ENCODE measurements around the gene DNASE1.
A peak's percentile ranks its signal among the peaks of the same experiment; 100 is the strongest.
"Not testable (repeated sequence)": the region's sequence is repeated elsewhere in the genome, so short reads cannot be mapped to it uniquely, and the experiment has no call there.

The DNASE1 gene

DNA sequence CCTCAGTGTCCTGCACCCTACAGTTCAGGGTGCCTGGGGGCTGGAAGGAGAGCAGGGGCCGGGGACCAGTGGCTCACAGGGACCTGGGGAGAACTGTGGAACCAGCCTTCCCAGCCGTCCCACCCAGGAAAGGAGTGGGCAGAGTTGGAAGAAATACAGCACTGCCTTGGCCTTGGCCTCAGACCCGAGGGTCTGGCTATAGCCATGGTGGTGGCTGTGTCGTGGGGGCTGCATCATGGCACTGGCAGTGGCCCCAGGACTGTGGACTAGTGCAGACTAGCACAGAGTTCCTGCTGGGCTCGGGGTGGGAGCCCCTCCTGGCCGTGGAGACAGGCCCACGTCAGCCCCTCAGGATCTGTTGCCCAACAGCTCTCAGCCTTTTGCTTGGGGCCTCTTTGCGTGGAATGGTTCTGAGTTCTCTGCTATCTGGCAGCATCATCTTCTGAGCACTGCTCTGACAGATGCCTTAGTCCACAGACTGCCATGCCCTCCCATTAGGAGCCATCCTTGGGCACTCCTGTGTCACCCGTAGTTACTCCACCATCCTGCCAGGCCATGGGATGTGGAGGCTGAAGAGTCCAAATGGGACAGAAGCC is 12.6 kb upstream of the DNASE1 start:
- no peak for DNase-seq

DNA sequence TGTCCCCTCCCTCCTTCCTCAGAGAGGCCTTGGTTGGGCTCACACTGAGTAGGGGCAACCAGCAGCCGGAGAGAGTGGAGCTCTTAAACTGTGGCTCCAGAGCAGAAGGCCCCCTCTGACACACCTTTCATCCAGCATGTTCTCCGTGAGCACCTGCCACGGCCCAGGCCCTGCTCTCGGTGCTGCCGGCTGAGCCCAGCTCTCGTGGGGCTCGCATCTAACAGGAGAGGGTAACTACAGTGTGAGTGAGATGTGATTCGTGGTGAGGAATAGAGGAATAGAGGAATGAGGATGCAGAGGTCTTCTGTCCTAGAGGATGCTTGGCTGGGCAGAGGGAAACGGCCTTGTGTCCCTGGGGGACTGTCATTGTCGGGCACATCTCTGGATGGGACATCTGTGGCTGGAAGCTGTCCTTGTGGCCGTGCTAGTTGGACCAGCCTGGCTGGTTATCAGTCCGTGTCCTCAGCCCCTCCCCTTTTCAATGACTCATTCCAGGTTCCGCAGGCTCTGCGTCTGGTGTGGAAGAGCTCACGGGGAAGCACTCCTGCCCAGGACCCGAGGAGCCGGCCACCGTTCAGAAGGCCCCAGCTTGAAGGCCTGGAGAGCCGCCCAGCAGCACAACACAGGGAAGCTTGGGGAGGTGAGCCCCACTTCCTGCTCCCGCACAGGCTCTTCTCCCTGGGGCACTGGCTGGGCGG is 11.9 kb upstream of the DNASE1 start:
- DNase-seq: peak; percentile 45

DNA sequence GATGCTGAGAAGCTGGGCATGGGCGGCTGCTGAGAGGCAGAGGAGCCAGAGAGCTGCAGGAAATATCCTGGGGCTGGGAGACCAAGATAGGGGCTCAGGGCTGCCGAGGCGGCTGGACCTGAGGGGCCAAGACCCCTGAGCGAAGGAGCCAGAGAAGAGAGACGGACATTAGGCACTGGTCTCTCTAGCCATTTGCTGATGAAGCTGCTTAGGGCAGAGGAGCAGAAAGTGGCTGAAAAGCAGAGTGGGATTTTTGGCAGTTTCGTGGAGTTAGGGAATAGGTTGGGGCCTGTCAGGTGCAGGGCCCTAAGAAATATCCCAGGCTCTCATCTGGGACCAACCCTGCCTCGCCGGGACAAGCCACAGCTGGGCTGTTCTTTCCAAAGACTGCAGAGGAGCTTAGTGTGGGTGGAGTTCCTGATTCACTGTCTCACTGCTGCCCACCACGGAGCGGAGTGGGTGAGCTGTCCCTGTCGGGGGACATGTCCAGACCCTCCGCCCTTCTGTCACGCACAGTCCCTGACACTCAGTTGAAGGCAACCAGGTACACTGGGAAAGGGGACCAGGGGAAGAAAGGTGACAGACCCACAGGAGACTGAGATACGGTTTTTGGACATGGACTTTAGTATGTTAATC is 11.3 kb upstream of the DNASE1 start:
- DNase-seq: no peak

DNA sequence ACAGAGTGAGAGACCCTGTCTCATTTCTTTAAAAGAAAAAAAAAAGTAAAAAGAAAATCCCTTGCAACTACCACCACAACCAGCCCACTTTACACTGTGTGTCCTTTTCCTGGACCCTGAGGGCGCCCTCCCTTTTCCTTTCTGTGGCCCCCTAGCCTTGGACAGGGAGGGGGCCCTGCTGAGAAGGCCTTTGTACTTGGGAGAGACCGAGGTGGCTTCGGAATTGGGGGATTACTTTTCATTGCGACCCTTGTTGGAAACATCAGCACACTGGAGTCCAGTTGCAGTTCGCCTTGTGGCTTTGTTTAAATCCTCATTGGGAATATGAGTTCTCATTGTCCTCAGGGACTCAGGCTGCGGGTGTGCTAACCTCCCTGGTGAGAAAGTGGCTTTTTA is 9.4 kb upstream of the DNASE1 start:
- no peak for DNase-seq

DNA sequence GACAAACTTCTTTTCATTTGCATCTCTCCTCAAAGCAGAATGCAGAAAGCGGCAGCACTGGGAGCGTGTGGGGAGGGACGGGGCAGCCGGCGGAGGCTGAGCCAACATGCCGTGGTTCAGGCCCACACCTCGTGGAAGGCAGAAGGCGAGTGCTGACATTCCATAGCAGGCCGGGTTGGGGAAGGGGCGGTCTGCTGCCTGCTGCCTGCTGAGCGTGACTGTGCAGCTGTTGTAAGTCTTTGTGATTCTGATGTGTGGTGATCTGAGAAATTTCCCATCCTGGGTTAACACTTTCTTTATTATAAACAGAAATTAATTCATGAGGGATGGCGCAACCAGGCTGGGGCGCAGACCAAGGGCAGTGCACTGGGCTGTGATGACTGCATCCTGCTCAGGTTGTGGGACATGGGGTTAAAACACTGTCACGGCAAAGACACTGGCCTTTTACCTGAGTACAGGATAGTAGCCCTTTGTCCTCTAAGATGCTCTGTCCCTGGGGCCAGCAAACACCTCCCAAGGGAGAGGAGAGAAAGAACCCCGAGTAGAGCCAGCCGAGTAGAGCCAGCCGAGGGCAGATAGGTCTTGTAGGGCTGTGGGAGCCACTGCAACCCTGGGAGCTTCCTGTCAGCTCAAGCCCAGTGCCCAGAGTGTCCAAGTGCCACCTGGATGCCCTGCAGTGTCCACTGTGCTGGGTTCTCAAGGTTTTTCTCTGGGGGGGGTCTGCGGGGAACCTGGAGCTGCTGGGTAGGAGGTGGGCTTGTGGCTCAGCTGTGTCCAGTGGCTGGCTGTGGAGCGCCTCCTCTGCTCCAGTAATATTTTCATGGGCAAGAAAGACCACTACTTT is 8.8 kb upstream of the DNASE1 start:
- DNase-seq: peak; percentile 74

DNA sequence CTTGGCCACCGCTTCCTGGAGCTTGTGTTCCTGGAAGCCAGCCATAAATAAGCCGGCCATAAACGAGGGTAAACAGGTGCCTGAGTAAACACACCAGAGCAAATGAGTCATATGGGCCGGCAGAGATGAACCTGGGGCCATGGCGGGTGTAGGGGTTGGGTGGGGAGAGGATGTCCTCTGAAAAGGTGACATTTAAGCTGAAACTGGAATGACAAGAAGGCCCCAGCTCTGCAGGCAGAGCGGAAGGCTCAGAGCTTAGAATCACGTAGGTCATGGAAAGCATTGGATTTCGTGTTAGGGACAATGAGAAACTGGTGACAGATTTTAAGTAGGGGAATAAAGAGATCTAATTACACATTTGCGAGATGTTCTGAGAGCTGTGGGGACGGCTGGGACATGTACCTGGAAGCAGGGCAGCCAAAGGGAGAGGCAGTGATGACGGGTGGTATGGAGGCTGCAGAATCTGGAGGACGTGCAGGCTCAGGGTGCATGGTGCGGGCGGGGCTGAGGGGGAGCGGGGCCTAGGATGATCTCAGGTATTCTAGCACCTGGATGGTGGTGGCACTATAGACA is 8.1 kb upstream of the DNASE1 start:
- no peak for DNase-seq

DNA sequence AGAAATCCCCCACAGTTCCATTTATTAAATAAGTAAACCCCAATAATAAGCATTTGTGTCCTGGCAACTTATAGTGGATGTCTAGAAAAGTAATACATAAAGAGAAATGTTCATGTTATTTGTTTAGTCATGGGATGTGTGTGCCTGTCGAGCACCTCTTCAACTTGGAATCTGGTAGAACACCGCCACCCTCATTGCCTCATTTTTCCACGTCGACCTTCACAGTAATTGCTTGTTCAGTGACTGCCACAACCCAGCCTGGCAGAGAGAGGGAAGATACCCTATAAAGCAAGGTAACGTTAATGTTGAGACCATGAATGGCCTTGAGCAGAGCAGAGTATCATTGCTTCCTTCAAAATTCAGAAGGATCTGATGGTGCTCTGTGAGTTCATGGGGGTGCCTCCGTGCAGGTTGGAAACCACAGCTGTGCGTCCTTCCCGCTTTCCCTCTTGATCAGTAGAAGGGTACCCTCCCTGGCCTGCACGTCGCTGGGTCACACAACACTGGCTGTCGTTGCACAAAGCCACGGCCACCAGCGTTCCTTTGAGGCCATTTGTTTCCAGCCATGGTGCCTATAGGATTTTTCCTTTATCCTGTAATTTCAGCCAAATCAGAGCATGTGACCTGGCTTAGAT is 3.7 kb upstream of the DNASE1 start:
- no peak for DNase-seq

DNA sequence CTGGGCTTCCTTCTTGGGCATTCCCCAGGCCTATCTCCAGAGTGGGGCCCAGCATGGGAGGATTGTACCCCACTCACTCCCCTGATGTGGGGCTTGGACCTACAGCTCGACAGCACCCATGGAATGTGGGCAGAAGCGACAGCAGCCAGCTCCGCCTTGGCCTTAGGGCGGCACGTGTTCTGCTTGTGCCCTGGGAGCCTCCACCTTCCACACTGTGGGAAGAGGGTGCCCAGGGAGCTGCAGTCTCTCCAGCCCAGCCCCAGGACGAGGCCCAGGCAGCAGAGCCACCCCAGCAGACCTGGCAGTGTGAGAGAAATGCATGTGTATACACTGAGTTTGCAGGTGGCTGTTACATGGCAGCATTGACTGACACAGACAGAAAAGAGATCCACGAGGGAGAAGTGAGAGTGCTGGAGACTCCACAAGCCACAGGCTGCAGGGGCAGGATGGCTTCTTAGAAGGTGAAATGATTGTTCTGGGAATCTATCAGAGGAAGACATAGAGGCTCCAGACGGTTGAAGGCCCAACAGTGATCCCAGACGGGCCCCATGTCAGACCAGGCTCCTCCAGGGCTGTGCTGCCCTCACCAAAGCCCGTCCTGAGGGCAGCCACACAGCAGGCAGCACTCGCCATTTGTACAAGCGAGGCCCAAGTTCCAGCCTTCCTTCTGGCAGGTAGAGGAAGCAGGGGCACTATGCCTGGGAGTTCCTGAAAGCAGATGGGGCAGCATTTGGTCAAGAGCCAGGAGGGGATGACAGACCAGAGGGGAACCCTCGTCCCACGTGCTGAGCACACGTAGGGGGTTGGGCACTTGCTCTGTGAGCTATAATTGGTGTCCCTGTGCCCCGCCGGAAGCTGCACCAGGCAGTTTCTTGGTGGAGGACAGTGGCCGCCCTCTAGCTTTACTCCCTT is 2.8 kb upstream of the DNASE1 start:
- no peak for DNase-seq

DNA sequence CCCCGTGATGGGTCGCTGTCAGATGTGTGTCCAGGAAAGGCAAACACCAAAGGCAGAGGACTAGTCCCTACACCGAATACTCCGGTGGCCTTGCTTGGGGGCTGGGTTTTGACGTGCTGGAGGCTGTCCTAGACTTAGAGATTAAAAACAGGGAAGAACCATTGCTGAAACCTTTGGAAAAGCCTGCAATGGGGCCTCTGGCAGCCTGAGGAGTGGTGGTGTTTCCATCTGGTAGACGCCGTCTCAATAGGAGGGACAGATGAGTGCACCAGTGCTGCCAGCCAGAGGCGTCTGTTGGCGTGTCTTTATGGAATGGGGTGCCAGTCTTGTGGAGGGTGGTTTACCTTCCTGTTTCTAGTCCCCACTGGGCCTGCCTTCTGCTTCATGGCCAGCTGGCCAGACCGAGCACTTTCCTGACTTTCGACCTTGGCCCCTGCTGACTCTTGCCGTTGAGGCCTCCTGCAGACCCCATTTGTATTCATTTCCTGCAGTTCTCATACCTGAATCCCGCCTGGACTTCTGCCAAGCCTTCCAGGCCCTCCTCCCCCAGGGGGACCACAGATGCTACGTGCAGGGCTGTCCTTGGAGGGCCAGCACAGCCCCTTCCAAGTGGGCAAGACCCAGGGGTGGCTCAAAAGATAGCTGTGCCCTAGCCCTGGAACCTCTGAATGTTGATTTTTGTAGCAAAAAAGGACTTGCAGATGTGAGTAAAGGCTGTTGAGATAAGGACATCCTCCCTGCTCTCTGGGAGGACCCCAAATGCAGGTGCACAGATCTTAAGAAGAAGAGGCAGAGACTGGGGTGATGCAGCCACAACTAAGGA is 1.9 kb upstream of the DNASE1 start:
- DNase-seq: no peak

DNA sequence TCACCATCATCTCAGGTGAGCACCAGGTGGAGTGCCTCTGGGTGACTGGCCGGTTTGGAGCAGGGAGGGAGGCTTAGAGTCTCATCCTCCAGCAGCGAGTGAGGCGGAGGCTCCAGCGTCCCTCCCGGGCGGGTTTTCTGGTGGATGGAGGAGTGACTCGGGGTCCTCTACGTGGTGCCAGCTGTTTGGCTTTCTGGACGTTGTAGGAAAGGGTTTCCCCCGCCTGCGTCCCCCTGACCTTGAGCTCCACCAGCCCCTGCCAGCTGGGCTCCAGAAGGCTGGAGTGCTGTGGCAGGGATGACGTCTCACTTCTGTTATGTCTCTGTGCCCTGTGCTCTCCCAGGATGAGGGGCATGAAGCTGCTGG is 522 bp downstream of the DNASE1 start:
- no peak for DNase-seq

DNA sequence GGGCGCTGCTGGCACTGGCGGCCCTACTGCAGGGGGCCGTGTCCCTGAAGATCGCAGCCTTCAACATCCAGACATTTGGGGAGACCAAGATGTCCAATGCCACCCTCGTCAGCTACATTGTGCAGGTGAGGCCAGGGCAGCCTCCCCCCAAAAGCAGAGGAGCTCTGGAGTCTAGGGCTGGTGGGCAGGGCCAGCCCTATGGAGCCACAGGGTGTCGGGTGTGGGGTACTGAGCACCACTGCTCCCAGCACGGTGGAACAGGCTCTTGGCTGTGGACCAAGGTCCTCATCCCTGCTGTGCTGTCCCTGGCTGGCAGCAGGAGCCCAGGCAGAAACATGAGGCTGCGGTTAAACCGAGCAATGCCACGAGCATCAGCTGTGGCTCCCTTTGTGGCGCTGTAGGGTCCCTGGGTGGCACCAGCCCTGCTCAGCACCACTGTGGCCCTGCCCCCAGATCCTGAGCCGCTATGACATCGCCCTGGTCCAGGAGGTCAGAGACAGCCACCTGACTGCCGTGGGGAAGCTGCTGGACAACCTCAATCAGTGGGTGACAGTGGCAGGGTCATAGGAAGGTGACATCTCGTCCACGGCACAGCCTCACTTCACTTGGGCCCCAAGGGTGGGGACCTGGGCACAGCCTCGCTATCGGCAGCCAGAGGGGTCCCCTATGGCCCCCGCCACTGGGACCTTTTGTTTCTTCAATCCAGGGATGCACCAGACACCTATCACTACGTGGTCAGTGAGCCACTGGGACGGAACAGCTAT is 1.1 kb downstream of the DNASE1 start:
- no peak for DNase-seq

DNA sequence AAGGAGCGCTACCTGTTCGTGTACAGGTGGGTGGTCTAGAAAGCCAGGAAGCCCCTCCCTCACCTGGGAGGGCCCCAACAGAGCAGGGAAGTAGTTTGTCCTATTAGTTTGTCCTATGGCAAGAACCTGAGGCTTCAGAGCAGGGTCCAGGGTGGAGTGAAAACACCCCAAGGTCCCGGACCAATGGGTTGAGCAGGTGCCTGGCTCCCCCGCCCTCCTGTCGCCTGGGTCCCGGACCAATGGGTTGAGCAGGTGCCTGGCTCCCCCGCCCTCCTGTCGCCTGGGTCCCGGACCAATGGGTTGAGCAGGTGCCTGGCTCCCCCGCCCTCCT is 1.6 kb downstream of the DNASE1 start:
- DNase-seq: not testable (repeated sequence)

DNA sequence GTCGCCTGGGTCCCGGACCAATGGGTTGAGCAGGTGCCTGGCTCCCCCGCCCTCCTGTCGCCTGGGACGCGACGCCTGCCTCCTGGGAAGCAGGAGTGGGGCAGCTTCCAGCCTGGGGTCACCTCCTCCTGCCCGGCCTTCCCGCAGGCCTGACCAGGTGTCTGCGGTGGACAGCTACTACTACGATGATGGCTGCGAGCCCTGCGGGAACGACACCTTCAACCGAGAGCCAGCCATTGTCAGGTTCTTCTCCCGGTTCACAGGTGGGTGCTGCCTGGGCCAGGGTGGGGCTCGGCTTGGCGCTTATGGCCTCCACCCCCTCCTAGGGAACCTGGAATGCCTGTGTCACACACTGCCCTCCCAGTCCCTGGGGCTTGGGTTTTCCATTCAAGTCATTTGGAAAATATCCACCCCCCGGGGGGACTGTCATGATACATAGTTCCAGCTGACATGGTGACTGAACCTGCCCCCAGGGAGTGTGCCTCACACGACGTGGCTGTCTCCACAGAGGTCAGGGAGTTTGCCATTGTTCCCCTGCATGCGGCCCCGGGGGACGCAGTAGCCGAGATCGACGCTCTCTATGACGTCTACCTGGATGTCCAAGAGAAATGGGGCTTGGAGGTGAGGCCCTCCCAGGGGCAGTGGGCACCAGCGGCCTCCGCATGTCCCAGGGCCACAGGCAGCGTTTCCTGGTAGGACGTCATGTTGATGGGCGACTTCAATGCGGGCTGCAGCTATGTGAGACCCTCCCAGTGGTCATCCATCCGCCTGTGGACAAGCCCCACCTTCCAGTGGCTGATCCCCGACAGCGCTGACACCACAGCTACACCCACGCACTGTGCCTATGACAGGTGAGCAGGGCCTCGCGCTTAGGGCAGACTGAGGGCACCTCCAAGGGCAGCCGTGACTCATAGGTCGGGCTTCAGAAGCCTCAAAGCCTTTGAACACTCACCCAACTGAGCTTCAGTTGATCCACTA is 2.3 kb downstream of the DNASE1 start:
- no peak for DNase-seq

DNA sequence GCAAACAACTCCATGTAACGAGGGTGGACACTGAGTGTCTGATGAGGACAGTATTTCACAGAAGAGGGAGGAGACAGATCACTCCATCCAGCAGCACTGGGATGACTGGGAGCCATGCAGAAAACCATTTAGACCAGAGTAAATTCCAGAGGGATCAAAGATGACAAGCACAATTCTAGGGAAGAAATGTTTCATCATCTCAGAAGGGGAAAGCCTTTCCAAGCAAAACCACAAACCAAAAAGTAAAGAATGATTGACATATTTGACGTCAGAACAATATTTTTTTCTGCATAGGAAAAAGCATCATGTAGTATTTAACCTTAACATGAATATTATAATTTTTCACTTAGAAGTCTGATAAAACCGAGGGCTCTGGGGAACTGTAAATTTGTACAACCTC is 4.8 kb downstream of the DNASE1 start:
- no peak for DNase-seq

DNA sequence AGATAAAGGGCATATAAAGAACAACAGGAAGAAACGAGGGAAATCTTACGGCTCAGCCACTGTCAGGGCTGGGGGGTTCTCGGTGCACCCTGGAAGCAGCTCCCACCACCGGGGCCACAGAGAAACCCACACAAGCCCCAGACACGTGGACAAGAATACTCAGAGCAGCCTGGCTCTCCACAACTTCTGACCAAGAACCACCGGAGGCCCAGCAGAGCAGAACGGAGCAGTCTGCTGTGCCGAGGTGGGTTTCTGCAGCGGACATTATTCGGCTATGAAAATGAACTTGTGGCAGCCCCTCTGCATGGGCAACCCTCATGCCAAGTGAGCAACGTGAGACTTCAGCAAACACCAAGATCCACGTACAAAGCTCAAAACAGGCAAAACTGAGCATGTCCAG is 6.8 kb downstream of the DNASE1 start:
- no peak for DNase-seq

DNA sequence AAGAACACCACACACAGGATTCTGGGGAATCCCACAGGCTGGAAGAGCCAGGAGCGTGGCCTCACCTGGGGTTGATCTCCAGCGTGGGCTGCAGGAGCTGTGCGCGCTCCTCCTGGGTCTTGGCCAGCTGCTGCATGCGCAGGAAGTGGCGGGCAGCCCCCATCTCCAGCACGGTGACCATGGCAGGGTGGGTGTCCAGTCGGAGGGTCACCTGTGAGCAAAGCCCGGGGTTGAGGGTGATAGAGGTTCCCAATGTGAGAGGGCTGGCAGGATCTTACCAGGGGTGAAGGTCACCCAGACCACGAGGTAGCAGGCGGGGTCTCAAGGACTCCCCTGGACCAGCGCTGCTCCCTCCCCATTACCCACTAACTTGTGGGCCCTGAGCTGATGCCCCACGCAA is 7.4 kb downstream of the DNASE1 start:
- no peak for DNase-seq

DNA sequence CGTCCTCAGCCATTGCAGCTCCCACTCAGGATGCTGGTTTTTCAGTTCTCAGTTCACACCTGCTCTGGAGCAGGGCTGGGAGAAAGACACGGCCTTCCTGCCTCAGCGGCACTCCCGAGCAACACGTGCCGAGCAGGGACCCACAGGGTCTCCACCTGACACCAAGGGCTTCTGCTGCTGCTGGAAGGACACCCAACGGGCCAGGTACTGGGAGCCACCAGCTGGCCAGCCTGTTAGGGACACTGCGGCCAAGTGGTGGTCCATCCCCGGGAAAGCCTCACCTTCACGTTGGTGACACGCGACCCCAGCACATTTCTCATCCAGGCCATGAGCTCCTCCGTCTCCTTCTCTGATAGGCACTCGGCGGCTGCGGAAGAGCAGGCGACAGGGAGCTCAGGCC is 8.1 kb downstream of the DNASE1 start:
- no peak for DNase-seq

DNA sequence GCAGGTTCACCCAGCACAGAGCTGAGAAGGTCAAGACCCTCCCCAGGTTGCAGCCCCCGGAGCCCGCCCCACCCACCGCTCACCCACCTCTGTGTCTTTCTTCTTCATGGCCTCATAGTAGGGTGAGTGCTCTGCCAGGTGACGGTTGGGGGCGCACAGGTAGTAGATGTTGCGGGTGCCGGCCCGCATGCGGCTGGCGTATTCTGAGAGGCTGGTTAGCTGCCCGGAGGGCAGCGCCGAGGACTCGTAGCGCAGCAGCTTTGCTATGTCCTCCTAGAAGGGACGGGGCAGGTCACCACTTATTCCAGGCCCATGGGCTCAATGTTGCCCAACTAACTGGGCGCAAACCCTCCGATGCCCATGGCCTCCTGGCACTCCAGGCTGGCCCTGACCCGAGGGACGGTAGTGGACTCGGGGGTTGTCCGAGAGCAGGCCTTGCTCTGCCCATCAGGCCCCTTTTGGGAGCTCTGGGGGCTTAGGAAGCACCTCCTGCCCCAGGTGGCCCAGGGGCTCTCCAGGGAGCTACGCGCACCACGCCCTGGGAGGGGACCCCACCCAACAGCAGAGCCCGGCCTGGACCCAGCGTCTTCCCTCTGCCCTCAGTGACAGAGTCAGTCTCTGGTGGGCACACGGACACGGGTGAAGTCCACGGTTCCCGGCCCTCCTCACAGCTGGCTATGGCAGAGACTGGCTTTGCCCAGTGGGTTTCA is 9.9 kb downstream of the DNASE1 start:
- DNase-seq: no peak

Measured in retina (tissue), 1 donor.